ENCODE results near the gene RNF114. TPM values are rescaled to one million over a fixed set of nuclear protein-coding genes. Genes with fewer than 3 reads are reported as not detected.

Gene RNF114
- polyA plus RNA-seq, 1 experiment: 69.6 TPM

DNA sequence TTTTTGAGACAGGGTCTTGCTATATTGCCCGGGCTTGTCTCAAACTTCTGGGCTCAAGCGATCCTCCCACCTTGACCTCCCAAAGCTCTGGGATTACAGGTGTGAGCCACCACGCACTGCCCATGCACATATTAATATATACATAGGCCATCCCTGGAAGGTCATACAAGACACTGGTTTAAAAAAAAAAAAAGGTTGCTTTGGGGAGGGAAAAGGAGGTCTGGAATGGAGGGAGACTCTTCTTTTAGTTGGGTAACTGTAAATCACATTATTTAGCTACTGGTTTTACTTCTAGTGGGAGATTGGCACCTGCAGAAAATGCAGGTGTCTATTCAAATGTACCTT is 42.5 kb downstream of the RNF114 start:
- H3K4me3 ChIP-seq (ENCODE audit: low read depth, low read length): no peak overlapping the region
- ChIA-PET POLR2A (interaction anchor here (0.6 to 1.6 kb wide), 3 partner anchors 65 to 107 kb away, joined by 5 to 8 read pairs (median 8); no protein-coding TSS in a partner anchor), CTCF (interaction anchor here (0.6 to 13.9 kb wide), 42 partner anchors 9 to 543 kb away, joined by 3 to 419 read pairs (median 6); partner anchors contain the start of gene PEDS1)
- H3K27ac ChIP-seq (ENCODE audit: low read depth, low read length): no peak overlapping the region
- TF ChIP-seq, protein P1, sequence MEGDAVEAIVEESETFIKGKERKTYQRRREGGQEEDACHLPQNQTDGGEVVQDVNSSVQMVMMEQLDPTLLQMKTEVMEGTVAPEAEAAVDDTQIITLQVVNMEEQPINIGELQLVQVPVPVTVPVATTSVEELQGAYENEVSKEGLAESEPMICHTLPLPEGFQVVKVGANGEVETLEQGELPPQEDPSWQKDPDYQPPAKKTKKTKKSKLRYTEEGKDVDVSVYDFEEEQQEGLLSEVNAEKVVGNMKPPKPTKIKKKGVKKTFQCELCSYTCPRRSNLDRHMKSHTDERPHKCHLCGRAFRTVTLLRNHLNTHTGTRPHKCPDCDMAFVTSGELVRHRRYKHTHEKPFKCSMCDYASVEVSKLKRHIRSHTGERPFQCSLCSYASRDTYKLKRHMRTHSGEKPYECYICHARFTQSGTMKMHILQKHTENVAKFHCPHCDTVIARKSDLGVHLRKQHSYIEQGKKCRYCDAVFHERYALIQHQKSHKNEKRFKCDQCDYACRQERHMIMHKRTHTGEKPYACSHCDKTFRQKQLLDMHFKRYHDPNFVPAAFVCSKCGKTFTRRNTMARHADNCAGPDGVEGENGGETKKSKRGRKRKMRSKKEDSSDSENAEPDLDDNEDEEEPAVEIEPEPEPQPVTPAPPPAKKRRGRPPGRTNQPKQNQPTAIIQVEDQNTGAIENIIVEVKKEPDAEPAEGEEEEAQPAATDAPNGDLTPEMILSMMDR (IDR thresholded peaks at IDR 0.05; ENCODE audit: low read depth, low read length): no peak
- H3K9me3 ChIP-seq (ENCODE audit: control insufficient read depth, insufficient read depth, low read length): no peaks in the 10 kb centered on the region; the same call in 1 of the 2 replicates
- H3K27me3 ChIP-seq (ENCODE audit: control insufficient read depth, insufficient read depth, low read length): peaks cover 6% of the 10 kb centered on the region
- no peak for DNase-seq (ENCODE audit: low read depth, low spot score)

DNA sequence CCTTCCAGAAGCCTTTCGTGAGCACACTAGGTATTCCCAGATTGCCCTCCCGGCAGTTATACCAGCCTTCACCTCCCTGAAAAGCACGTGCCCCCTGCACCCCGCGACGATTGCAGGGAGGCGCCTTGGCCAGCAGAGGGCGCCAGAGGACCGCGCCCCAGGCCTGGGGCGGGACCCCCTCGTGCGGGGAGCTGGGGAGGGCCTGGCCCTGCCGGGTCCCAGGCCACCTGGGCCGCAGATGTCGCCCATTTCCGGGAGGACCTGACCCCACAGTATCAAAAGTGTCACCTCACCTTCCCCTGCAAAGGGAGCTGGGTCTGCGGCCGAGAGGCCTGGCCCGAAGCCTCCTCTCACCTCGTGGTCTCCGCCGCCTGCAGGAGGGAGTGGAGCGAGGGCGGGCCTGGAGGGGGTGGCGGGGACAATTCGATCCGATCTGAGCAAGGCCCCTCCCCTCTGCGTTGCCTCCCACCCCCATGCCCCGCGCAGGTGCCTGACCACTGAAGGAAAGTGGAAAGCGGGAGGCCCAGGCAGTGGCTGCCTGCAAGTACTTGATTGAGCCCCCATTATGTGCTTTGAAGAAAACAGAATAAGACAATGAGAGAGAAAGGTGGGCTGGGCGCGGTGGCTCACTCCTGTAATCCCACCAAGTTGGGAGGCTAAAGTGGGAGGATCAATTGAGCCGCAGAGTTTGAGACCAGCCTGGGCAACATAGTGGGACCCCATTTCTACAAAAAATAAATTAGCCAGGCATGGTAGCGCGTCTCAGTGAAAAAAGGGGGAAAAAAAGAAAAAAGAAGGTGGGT is 43.0 kb downstream of the RNF114 start:
- ChIA-PET POLR2A (interaction anchor here (0.6 to 1.6 kb wide), 6 partner anchors 10 to 125 kb away, joined by 3 to 8 read pairs (median 4); no protein-coding TSS in a partner anchor), CTCF (interaction anchor here (0.5 to 13.9 kb wide), 54 partner anchors 9 to 795 kb away, joined by 3 to 419 read pairs (median 5); partner anchors contain the start of gene PEDS1)
- peak overlapping the region; percentile 47 for H3K4me3 ChIP-seq (ENCODE audit: low read depth, low read length)
- no peaks in the 10 kb centered on the region; the same call in 1 of the 2 replicates for H3K9me3 ChIP-seq (ENCODE audit: control insufficient read depth, insufficient read depth, low read length)
- TF ChIP-seq, protein P1 (IDR thresholded peaks at IDR 0.05; ENCODE audit: low read depth, low read length): peak; percentile 97
- peaks cover 6% of the 10 kb centered on the region for H3K27me3 ChIP-seq (ENCODE audit: control insufficient read depth, insufficient read depth, low read length)
- no peak for DNase-seq (ENCODE audit: low read depth, low spot score)
- no peak overlapping the region for H3K27ac ChIP-seq (ENCODE audit: low read depth, low read length)

DNA sequence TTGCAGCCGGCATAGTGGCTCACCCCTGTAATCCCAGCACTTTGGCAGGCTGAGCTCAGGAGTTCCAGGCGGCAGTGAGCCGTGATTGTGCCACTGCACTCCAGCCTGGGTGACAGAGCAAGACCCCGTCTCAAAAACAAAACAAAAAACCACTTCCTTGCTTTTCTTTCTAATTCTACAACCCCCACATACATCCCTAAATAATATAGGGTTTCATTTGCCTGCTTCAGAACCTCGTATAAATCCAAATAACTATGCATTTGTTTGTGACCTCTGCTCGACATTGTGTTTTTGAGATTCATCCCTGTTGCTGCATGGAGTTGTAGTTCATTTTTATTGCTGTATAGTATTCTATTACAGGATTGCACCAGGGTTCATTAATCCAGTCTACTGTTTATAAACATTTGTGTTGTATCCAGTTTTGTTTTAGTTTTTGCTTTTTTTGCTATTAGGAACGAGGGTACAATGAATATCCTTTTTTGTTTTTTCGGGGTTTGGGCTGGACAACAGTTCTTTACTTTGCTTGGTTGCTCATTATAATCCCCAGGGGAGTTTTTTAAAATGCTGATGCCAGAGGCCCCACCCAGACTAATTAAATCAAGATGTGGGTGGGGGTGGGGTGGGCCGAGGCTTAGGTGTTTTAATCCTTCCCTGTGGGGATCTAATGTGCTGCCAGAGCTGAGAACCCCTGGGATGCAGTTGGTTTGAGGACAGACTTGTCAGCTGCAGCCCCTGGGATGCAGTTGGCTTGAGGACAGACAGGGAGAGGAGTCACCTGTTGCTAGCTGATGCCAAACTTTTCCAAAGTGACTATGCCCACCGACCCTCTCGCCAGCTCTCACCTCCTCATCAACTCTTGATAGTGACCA is 44.2 kb downstream of the RNF114 start:
- Histone ChIP-seq H3K4me3 (ENCODE audit: low read depth, low read length) (no peak overlapping the region), H3K27me3 (ENCODE audit: control insufficient read depth, insufficient read depth, low read length) (peaks cover 6% of the 10 kb centered on the region), H3K27ac (ENCODE audit: low read depth, low read length) (no peak overlapping the region), H3K9me3 (ENCODE audit: control insufficient read depth, insufficient read depth, low read length) (no peaks in the 10 kb centered on the region; the same call in 1 of the 2 replicates)
- TF ChIP-seq, protein P1 (IDR thresholded peaks at IDR 0.05; ENCODE audit: low read depth, low read length): no peak
- CTCF ChIA-PET: interaction anchor here (0.7 to 13.9 kb wide), 9 partner anchors 21 to 199 kb away, joined by 3 to 419 read pairs (median 7); no protein-coding TSS in a partner anchor
- no peak for DNase-seq (ENCODE audit: low read depth, low spot score)
- POLR2A ChIA-PET: interaction anchor here (1.4 to 4.9 kb wide), 2 partner anchors 91 kb away, joined by 8 to 38 read pairs; no protein-coding TSS in a partner anchor

DNA sequence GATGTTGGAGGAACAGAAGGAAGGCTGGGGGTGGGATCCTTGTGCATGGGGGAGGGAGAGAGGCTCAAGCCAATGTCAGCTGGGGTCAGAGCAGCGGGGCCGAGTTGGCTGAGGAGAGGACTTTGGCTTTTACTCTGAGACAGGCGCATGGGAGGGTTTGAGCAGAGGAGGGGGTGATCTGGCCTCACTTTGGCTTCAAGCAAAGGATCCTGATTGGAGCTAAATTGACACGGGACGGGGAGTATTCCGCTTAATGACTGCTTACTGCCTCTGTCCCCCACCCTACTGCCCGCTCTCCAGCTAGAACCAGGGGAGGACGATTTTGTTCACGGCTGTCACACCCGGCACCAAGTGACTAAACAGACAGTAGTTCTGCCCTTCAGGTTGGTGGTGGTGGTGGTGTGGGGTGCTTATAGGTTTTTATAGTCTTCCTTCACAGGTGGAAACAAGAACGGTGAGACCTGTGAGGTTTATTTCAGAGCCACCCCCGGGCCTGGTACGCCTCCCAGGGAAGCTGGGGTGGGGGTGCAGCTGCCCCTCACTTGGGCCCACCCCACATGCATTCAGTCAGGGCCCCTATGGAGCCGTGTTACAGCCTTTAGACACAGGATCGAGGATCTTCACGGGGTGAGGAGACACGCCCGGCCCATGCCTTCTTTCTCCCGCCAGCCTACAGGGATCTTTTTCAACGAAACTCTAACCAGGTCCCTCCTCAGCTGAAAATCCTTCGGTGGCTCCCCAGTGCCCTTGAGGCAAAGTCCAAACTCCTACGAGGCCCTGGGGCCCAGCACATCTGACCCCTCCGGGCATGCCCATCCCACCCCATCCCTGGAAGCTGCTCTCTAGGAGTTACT is 45.2 kb downstream of the RNF114 start:
- DNase-seq (ENCODE audit: low read depth, low spot score): no peak
- CTCF ChIA-PET: interaction anchor here (0.7 to 13.9 kb wide), 3 partner anchors 20 to 104 kb away, joined by 3 to 419 read pairs (median 4); no protein-coding TSS in a partner anchor
- Histone ChIP-seq H3K27me3 (ENCODE audit: control insufficient read depth, insufficient read depth, low read length) (peaks cover 6% of the 10 kb centered on the region), H3K9me3 (ENCODE audit: control insufficient read depth, insufficient read depth, low read length) (no peaks in the 10 kb centered on the region; the same call in 1 of the 2 replicates), H3K27ac (ENCODE audit: low read depth, low read length) (no peak overlapping the region), H3K4me3 (ENCODE audit: low read depth, low read length) (no peak overlapping the region)
- POLR2A ChIA-PET: interaction anchor here (1.3 to 4.9 kb wide), 2 partner anchors 90 to 94 kb away, joined by 4 to 38 read pairs; no protein-coding TSS in a partner anchor
- TF ChIP-seq, protein P1 (IDR thresholded peaks at IDR 0.05; ENCODE audit: low read depth, low read length): no peak
